H1 (cell line): ENCODE measurements around the gene LSM14B. TPM values are rescaled to one million over a fixed set of nuclear protein-coding genes. Genes with fewer than 3 reads are reported as not detected.

ENCODE experiments used
- CTCF ChIA-PET: fragments of 300-600 bp; sonication (Branson Sonifier 250); formaldehyde crosslinking; loops from one replicate; lab custom pipeline; 2021; ENCODE audit not compliant: partially characterized antibody; lab: Charles Lee
- POLR2A ChIA-PET: fragments of 300-600 bp; sonication (Branson Sonifier 250); formaldehyde crosslinking; loops from one replicate; lab custom pipeline; 2021; ENCODE audit warnings: inconsistent platforms; ENCODE audit not compliant: partially characterized antibody; lab: Charles Lee
- DNase-seq, 2 experiments: peaks; one replicate each; pipeline versions ENCODE4 v3.0.0 to v3.0.0-alpha.2; 2010 to 2022; ENCODE audit warnings: low spot score in 2 of 2, low read depth in 1 of 2, mixed read lengths in 1 of 2
- FAIRE-seq: peaks from 2 replicates; lab custom pipeline; 2011; peaks lifted over from hg19 to GRCh38; lab: Jason Lieb, UNC
- H2AFZ ChIP-seq: 2 replicates; pipeline ENCODE4 v1.8.1; 2012; ENCODE audit warnings: low read length, inconsistent platforms
- H2AK5ac ChIP-seq: 2 replicates; pipeline ENCODE4 v1.6.1; 2013; ENCODE audit warnings: low read depth, low read length
- H2BK120ac ChIP-seq: replicated peaks from 2 replicates; pipeline ENCODE3; 2013; ENCODE audit warnings: low read depth, low read length, inconsistent platforms
- H2BK12ac ChIP-seq: 2 replicates; pipeline ENCODE4 v1.6.1; 2013; ENCODE audit warnings: low read depth, low read length
- H2BK15ac ChIP-seq: 2 replicates; pipeline ENCODE4 v1.6.1; 2013; ENCODE audit warnings: low read length
- H2BK20ac ChIP-seq: 2 replicates; pipeline ENCODE4 v1.6.1; 2013; ENCODE audit warnings: low read length
- H2BK5ac ChIP-seq: 2 replicates; pipeline ENCODE4 v1.6.1; 2013; ENCODE audit warnings: low read depth, low read length
- H3K14ac ChIP-seq: 2 replicates; pipeline ENCODE4 v1.6.1; 2013; ENCODE audit warnings: inconsistent platforms; ENCODE audit not compliant: insufficient read length
- H3K18ac ChIP-seq: 2 replicates; pipeline ENCODE4 v1.6.1; 2013; ENCODE audit warnings: low read length; ENCODE audit errors: extremely low read depth
- H3K23ac ChIP-seq: 2 replicates; pipeline ENCODE4 v1.6.1; 2013; ENCODE audit warnings: inconsistent platforms; ENCODE audit not compliant: insufficient read length
- H3K23me2 ChIP-seq: 2 replicates; pipeline ENCODE4 v1.6.1; 2013; ENCODE audit warnings: low read depth, low read length
- H3K27ac ChIP-seq: 2 replicates; pipeline ENCODE4 v1.6.1; 2011; ENCODE audit warnings: low read depth, low read length, inconsistent platforms
- H3K27me3 ChIP-seq, 4 experiments: replicated peaks in 1 of 4; 1 replicate in 1 of 4; 2 replicates in 3 of 4; pipeline versions ENCODE4 v1.6.1 to v1.8.1; 2011 to 2013; ENCODE audit warnings: low read length in 3 of 4, mild to moderate bottlenecking in 3 of 4, inconsistent platforms in 2 of 4, mixed read lengths in 2 of 4, moderate library complexity in 1 of 4; ENCODE audit not compliant: control insufficient read depth in 3 of 4, insufficient read depth in 3 of 4; ENCODE audit errors: extremely low read depth in 1 of 4
- H3K36me3 ChIP-seq, 4 experiments: 2 replicates each; pipeline versions ENCODE4 v1.6.1 to v1.8.1; 2011 to 2013; ENCODE audit warnings: mild to moderate bottlenecking in 4 of 4, low read length in 3 of 4, moderate library complexity in 2 of 4, control low read depth in 1 of 4, inconsistent platforms in 1 of 4; ENCODE audit not compliant: insufficient read depth in 4 of 4, control insufficient read depth in 2 of 4
- H3K4ac ChIP-seq: replicated peaks from 2 replicates; pipeline ENCODE3; 2013; ENCODE audit warnings: low read length, low read depth, mixed read lengths, inconsistent platforms; ENCODE audit not compliant: insufficient read length
- H3K4me1 ChIP-seq, 4 experiments: replicated peaks in 1 of 4; 1 replicate in 1 of 4; 2 replicates in 3 of 4; pipeline versions ENCODE4 v1.6.1 to v1.8.1; 2011 to 2013; ENCODE audit warnings: low read length in 3 of 4, inconsistent platforms in 2 of 4, mixed read lengths in 1 of 4; ENCODE audit not compliant: insufficient read depth in 4 of 4, control insufficient read depth in 3 of 4
- H3K4me2 ChIP-seq, 2 experiments: 2 replicates each; pipeline versions ENCODE4 v1.6.1 to v1.8.1; 2011 to 2013; ENCODE audit warnings: low read depth in 2 of 2, low read length in 2 of 2, control low read depth in 1 of 2, inconsistent platforms in 1 of 2, mild to moderate bottlenecking in 1 of 2; ENCODE audit not compliant: insufficient read depth in 1 of 2
- H3K4me3 ChIP-seq, 4 experiments: fragments of 200-600, 300-600 bp in 1 of 4; sonication (generic), shearing (Covaris generic), sonication (Bioruptor Twin) in 1 of 4; 2 replicates each; pipeline versions ENCODE4 v1.5.1 to v1.8.1; 2011 to 2016; ENCODE audit warnings: low read length in 4 of 4, low read depth in 3 of 4, control low read depth in 2 of 4, inconsistent platforms in 2 of 4, mild to moderate bottlenecking in 2 of 4, mixed read lengths in 1 of 4, moderate library complexity in 1 of 4; ENCODE audit not compliant: insufficient read depth in 2 of 4; ENCODE audit errors: extremely low read depth in 1 of 4
- H3K56ac ChIP-seq: replicated peaks from 2 replicates; pipeline ENCODE3; 2013; ENCODE audit warnings: low read depth, mild to moderate bottlenecking, mixed read lengths, low read length, inconsistent platforms; ENCODE audit not compliant: insufficient read length
- H3K79me1 ChIP-seq: 2 replicates; pipeline ENCODE4 v1.6.1; 2013; ENCODE audit warnings: low read depth, low read length, control low read depth
- H3K79me2 ChIP-seq, 2 experiments: 2 replicates each; pipeline versions ENCODE4 v1.6.1 to v1.8.1; 2012 to 2013; ENCODE audit warnings: low read length in 2 of 2, mild to moderate bottlenecking in 2 of 2, inconsistent platforms in 1 of 2; ENCODE audit not compliant: insufficient read depth in 2 of 2, control insufficient read depth in 1 of 2
- H3K9ac ChIP-seq, 4 experiments: replicated peaks in 1 of 4; 1 replicate in 1 of 4; 2 replicates in 3 of 4; pipeline versions ENCODE4 v1.6.1 to v1.8.1; 2011 to 2013; ENCODE audit warnings: low read depth in 3 of 4, low read length in 3 of 4, control low read depth in 2 of 4, mild to moderate bottlenecking in 2 of 4, moderate library complexity in 2 of 4, inconsistent platforms in 1 of 4; ENCODE audit errors: extremely low read depth in 1 of 4
- H3K9me3 ChIP-seq, 2 experiments: 2 replicates each; pipeline versions ENCODE4 v1.6.1 to v1.8.1; 2012 to 2013; ENCODE audit warnings: mild to moderate bottlenecking in 2 of 2, moderate library complexity in 2 of 2, control low read depth in 1 of 2, inconsistent platforms in 1 of 2, low read depth in 1 of 2, low read length in 1 of 2, mixed read lengths in 1 of 2; ENCODE audit not compliant: insufficient read depth in 2 of 2
- H4K20me1 ChIP-seq, 2 experiments: replicated peaks in 1 of 2; 2 replicates each; pipeline versions ENCODE3 to v1.8.1; 2011 to 2013; ENCODE audit warnings: inconsistent platforms in 2 of 2, low read length in 2 of 2, mild to moderate bottlenecking in 1 of 2; ENCODE audit not compliant: insufficient read depth in 2 of 2, control insufficient read depth in 1 of 2
- H4K5ac ChIP-seq: 2 replicates; pipeline ENCODE4 v1.6.1; 2013; ENCODE audit warnings: low read length, low read depth, mixed read lengths, inconsistent platforms; ENCODE audit not compliant: insufficient read length
- H4K8ac ChIP-seq: 2 replicates; pipeline ENCODE4 v1.8.0; 2013; ENCODE audit warnings: mild to moderate bottlenecking, moderate library complexity, low read length, inconsistent platforms; ENCODE audit not compliant: insufficient read depth; ENCODE audit errors: extremely low read depth
- H4K91ac ChIP-seq: replicated peaks from 2 replicates; pipeline ENCODE3; 2013; ENCODE audit warnings: low read length, mixed read lengths, inconsistent platforms; ENCODE audit not compliant: insufficient read length
- CBX8 ChIP-seq: fragments of 300-800, 300-1000 bp; sonication (generic); IDR thresholded peaks from 2 replicates; pipeline ENCODE4 v1.7.1; 2016; ENCODE audit warnings: low read depth, low read length, borderline replicate concordance
- CTBP2 ChIP-seq: IDR thresholded peaks from 2 replicates; pipeline ENCODE4 v1.7.0; 2011; ENCODE audit warnings: borderline replicate concordance, mild to moderate bottlenecking, moderate library complexity, mixed read lengths, low read length; ENCODE audit not compliant: insufficient read depth, insufficient read length
- EGR1 ChIP-seq: IDR thresholded peaks from 2 replicates; pipeline ENCODE4 v1.6.1; 2011; ENCODE audit warnings: low read depth, low read length, borderline replicate concordance
- EP300 ChIP-seq, 2 experiments: IDR thresholded peaks; 1 replicate in 1 of 2; 2 replicates in 1 of 2; pipeline ENCODE4 v1.6.1; 2011 to 2012; ENCODE audit warnings: low read depth in 2 of 2, low read length in 2 of 2, mild to moderate bottlenecking in 2 of 2, borderline replicate concordance in 1 of 2, inconsistent platforms in 1 of 2, moderate library complexity in 1 of 2
- HDAC6 ChIP-seq: IDR thresholded peaks from one replicate; pipeline ENCODE4 v1.7.1; 2012; ENCODE audit warnings: low read depth, mild to moderate bottlenecking, inconsistent platforms, low read length, moderate library complexity
- KDM5A ChIP-seq: fragments of 200-600 bp; IDR thresholded peaks from 2 replicates; pipeline ENCODE4 v1.7.1; 2012; ENCODE audit warnings: mild to moderate bottlenecking, low read length, inconsistent platforms, mixed read lengths
- SIN3A ChIP-seq, 2 experiments: IDR thresholded peaks in 1 of 2; conservative IDR thresholded peaks in 1 of 2; 2 replicates each; pipeline ENCODE4 v1.6.1; 2011 to 2012; ENCODE audit warnings: low read length in 2 of 2, improper control_type of control experiment in 1 of 2, low read depth in 1 of 2, mild to moderate bottlenecking in 1 of 2
- SP4 ChIP-seq: IDR thresholded peaks from 2 replicates; pipeline ENCODE4 v1.6.1; 2012; ENCODE audit warnings: low read length, inconsistent platforms
- WGBS, 2 experiments: shearing (Covaris generic) in 1 of 2; methylation state at CpG; one replicate each; pipeline versions ENCODE4 v1.1.6 to v1.1.7; 2013 to 2015; ENCODE audit warnings: low lambda C conversion rate in 2 of 2, mixed read lengths in 2 of 2, inconsistent platforms in 1 of 2, low coverage in 1 of 2, missing lambda C conversion rate in 1 of 2; ENCODE audit not compliant: insufficient replicate concordance in 2 of 2, insufficient coverage in 1 of 2, insufficient read length in 1 of 2; ENCODE audit errors: extremely low coverage in 1 of 2, missing lambda C conversion rate in 1 of 2; 5-methylcytosine and 5-hydroxymethylcytosine counted together
- polyA plus RNA-seq, 7 experiments: library from polyadenylated mRNA; depleted of rRNA in 3 of 7; stranded (reverse) in 5 of 7; unstranded in 2 of 7; fragments of >200 nt in 5 of 7; fragments of 200-250 nt in 2 of 7; gene quantifications; 1 replicate in 5 of 7; 2 replicates in 1 of 7; 4 replicates in 1 of 7; pipeline versions ENCODE4 v1.2.1 to v1.2.3, GENCODE V29; 2011 to 2013; ENCODE audit warnings: missing spikeins in 2 of 7, mixed read lengths in 2 of 7
- total RNA-seq: library from RNA; stranded (reverse); fragmentation: NEBNext Ultra II Directional; extraction: Animal tissue kit (Norgen Biotek cat#: 25700); gene quantifications from 2 replicates; pipeline ENCODE4 v1.2.1, GENCODE V29; 2021
- TF ChIP-seq, protein P1 (sequence below): IDR thresholded peaks from 2 replicates; pipeline ENCODE4 v1.6.1; 2011; ENCODE audit warnings: low read depth, mild to moderate bottlenecking, low read length; ENCODE audit not compliant: insufficient read depth

Gene LSM14B
- total and polyA plus RNA-seq, 2 of the 8 experiments (the other 6 are each of a cell fraction or from before 2014, with no cell fraction given) = 58.3 to 65.6 TPM

- Histone ChIP-seq H2BK5ac (no peak overlapping the region), H4K20me1 (no peaks in the 10 kb centered on the region), H3K4me1 (peaks cover 0 to 3% (median 0%) of the 10 kb centered on the region in 4 experiments; a peak in 3 of 7 replicates), H4K8ac (no peak overlapping the region), H4K5ac (no peak overlapping the region), H3K9ac (no peak overlapping the region), H3K56ac (no peak overlapping the region), H3K27me3 (no peaks in the 10 kb centered on the region), H2AK5ac (no peak overlapping the region), H2AFZ (no peak overlapping the region), H3K18ac (no peak overlapping the region), H3K79me1 (no peaks in the 10 kb centered on the region), H2BK120ac (no peak overlapping the region), H2BK12ac (no peak overlapping the region), H3K79me2 (no peaks in the 10 kb centered on the region), H2BK20ac (no peak overlapping the region), H4K91ac (no peak overlapping the region), H3K23ac (no peak overlapping the region), H3K27ac (no peak overlapping the region), H2BK15ac (no peak overlapping the region), H3K4ac (no peak overlapping the region), H3K14ac (no peak overlapping the region), H3K9me3 (peaks cover 11 to 42% of the 10 kb centered on the region in 2 experiments), H3K23me2 (no peaks in the 10 kb centered on the region), H3K36me3 (no peaks in the 10 kb centered on the region), H3K4me2 (no peak overlapping the region), H3K4me3 (no peak overlapping the region)
- TF ChIP-seq CTBP2 (no peak), EGR1 (no peak), CBX8 (no peak), HDAC6 (no peak), SIN3A (conservative IDR thresholded peaks at IDR 0.05 in 1 of 2, IDR thresholded peaks at IDR 0.05 in 1 of 2; ENCODE audit: low read depth in 1 of 2, low read length in 2 of 2) (no peak), KDM5A (no peak), SP4 (no peak), EP300 (IDR thresholded peaks at IDR 0.05; ENCODE audit: borderline replicate concordance in 1 of 2, low read depth in 2 of 2, low read length in 2 of 2) (no peak)
- TF ChIP-seq, protein P1, sequence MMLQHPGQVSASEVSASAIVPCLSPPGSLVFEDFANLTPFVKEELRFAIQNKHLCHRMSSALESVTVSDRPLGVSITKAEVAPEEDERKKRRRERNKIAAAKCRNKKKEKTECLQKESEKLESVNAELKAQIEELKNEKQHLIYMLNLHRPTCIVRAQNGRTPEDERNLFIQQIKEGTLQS = no peak
- DNase-seq = no peak
- ChIA-PET POLR2A (interaction anchor here (4.8 kb wide), 1 partner anchor 45 kb away, joined by 25 read pairs; the partner anchor contains the start of gene TAF4), CTCF (interaction anchor here (1.4 kb wide), 1 partner anchor 100 kb away, joined by 4 read pairs; no protein-coding TSS in a partner anchor)
- no peak for FAIRE-seq
- WGBS, 2 experiments = 93% methylated on average over 6 of the region's 6 CpGs; no CpG with 5 or more reads in 1 of the 2 experiments
Measured at GRCh38 chr20:62111148-62111547, 11.1 kb upstream of the LSM14B start.
